ENCODE measurements around the gene CDC6.

CDC6 gene

GRCh38 chr17:40345161-40345993 lies 57.7 kb downstream of the CDC6 start:
- peaks cover 30 to 96% (median 86%) of the 10 kb centered on the region in 5 donors for H3K4me1 ChIP-seq (ENCODE audit: control insufficient read depth in 5 of 5, insufficient read depth in 5 of 5, low read length in 5 of 5)
- H3K4me3 ChIP-seq (ENCODE audit: low read depth in 1 of 5, low read length in 5 of 5): peak overlapping the region; percentile 84 to 91 (median 85)
- H3K27ac ChIP-seq (ENCODE audit: low read depth, low read length): peak overlapping the region; percentile 87
- H3K9ac ChIP-seq (ENCODE audit: low read length in 5 of 5): peak overlapping the region; percentile 21 to 93 (median 57)
- H3K36me3 ChIP-seq (ENCODE audit: control insufficient read depth in 5 of 5, insufficient read depth in 5 of 5, low read length in 5 of 5): peaks cover 0 to 23% (median 14%) of the 10 kb centered on the region in 5 donors
- H3K27me3 ChIP-seq (ENCODE audit: control insufficient read depth in 5 of 5, insufficient read depth in 4 of 5, low read length in 5 of 5): no peaks in the 10 kb centered on the region
- H3K9me3 ChIP-seq (ENCODE audit: control insufficient read depth in 5 of 5, low read length in 5 of 5): no peaks in the 10 kb centered on the region

- H3K36me3 ChIP-seq (ENCODE audit: control insufficient read depth in 5 of 5, insufficient read depth in 5 of 5, low read length in 5 of 5): peaks cover 0 to 27% (median 14%) of the 10 kb centered on the region in 5 donors
- no peaks in the 10 kb centered on the region for H3K9me3 ChIP-seq (ENCODE audit: control insufficient read depth in 5 of 5, low read length in 5 of 5)
- peak overlapping the region in 4 of 5 donors; percentile 21 to 92 (median 57) for H3K9ac ChIP-seq (ENCODE audit: low read length in 5 of 5)
- H3K27me3 ChIP-seq (ENCODE audit: control insufficient read depth in 5 of 5, insufficient read depth in 4 of 5, low read length in 5 of 5): no peaks in the 10 kb centered on the region
- peak overlapping the region; percentile 87 for H3K27ac ChIP-seq (ENCODE audit: low read depth, low read length)
- peaks cover 30 to 92% (median 84%) of the 10 kb centered on the region in 5 donors for H3K4me1 ChIP-seq (ENCODE audit: control insufficient read depth in 5 of 5, insufficient read depth in 5 of 5, low read length in 5 of 5)
- H3K4me3 ChIP-seq (ENCODE audit: low read depth in 1 of 5, low read length in 5 of 5): peak overlapping the region; percentile 49 to 91 (median 85)
Measured at GRCh38 chr17:40345994-40346764, 58.5 kb downstream of the CDC6 start.

GRCh38 chr17:40346765-40347158 lies 59.1 kb downstream of the CDC6 start:
- no peaks in the 10 kb centered on the region for H3K9me3 ChIP-seq (ENCODE audit: control insufficient read depth in 5 of 5, low read length in 5 of 5)
- peaks cover 0 to 33% (median 20%) of the 10 kb centered on the region in 5 donors for H3K36me3 ChIP-seq (ENCODE audit: control insufficient read depth in 5 of 5, insufficient read depth in 5 of 5, low read length in 5 of 5)
- peaks cover 30 to 86% (median 81%) of the 10 kb centered on the region in 5 donors for H3K4me1 ChIP-seq (ENCODE audit: control insufficient read depth in 5 of 5, insufficient read depth in 5 of 5, low read length in 5 of 5)
- H3K9ac ChIP-seq (ENCODE audit: low read length in 5 of 5): peak overlapping the region in 1 of 5 donors; percentile 48
- no peaks in the 10 kb centered on the region for H3K27me3 ChIP-seq (ENCODE audit: control insufficient read depth in 5 of 5, insufficient read depth in 4 of 5, low read length in 5 of 5)
- H3K4me3 ChIP-seq (ENCODE audit: low read depth in 1 of 5, low read length in 5 of 5): peak overlapping the region in 4 of 5 donors; percentile 22 to 41 (median 32)
- H3K27ac ChIP-seq (ENCODE audit: low read depth, low read length): peak overlapping the region; percentile 87

- Histone ChIP-seq H3K4me3 (ENCODE audit: low read depth in 1 of 5, low read length in 5 of 5) (peak overlapping the region in 4 of 5 donors; percentile 25 to 41 (median 38)), H3K27ac (ENCODE audit: low read depth, low read length) (no peak overlapping the region), H3K36me3 (ENCODE audit: control insufficient read depth in 5 of 5, insufficient read depth in 5 of 5, low read length in 5 of 5) (peaks cover 0 to 41% (median 28%) of the 10 kb centered on the region in 5 donors), H3K27me3 (ENCODE audit: control insufficient read depth in 5 of 5, insufficient read depth in 4 of 5, low read length in 5 of 5) (no peaks in the 10 kb centered on the region), H3K9me3 (ENCODE audit: control insufficient read depth in 5 of 5, low read length in 5 of 5) (no peaks in the 10 kb centered on the region), H3K4me1 (ENCODE audit: control insufficient read depth in 5 of 5, insufficient read depth in 5 of 5, low read length in 5 of 5) (peaks cover 30 to 85% (median 78%) of the 10 kb centered on the region in 5 donors), H3K9ac (ENCODE audit: low read length in 5 of 5) (peak overlapping the region in 1 of 5 donors; percentile 53)
Measured at GRCh38 chr17:40347319-40348135, 59.8 kb downstream of the CDC6 start.

- H3K4me1 ChIP-seq (ENCODE audit: control insufficient read depth in 5 of 5, insufficient read depth in 5 of 5, low read length in 5 of 5): peaks cover 30 to 79% (median 75%) of the 10 kb centered on the region in 5 donors
- peak overlapping the region in 3 of 5 donors; percentile 27 to 39 (median 38) for H3K4me3 ChIP-seq (ENCODE audit: low read depth in 1 of 5, low read length in 5 of 5)
- H3K36me3 ChIP-seq (ENCODE audit: control insufficient read depth in 5 of 5, insufficient read depth in 5 of 5, low read length in 5 of 5): peaks cover 0 to 47% (median 33%) of the 10 kb centered on the region in 5 donors
- no peaks in the 10 kb centered on the region for H3K9me3 ChIP-seq (ENCODE audit: control insufficient read depth in 5 of 5, low read length in 5 of 5)
- no peak overlapping the region for H3K27ac ChIP-seq (ENCODE audit: low read depth, low read length)
- no peaks in the 10 kb centered on the region for H3K27me3 ChIP-seq (ENCODE audit: control insufficient read depth in 5 of 5, insufficient read depth in 4 of 5, low read length in 5 of 5)
- H3K9ac ChIP-seq (ENCODE audit: low read length in 5 of 5): peak overlapping the region in 1 of 5 donors; percentile 53
Measured at GRCh38 chr17:40348136-40348504, 60.4 kb downstream of the CDC6 start.

- Histone ChIP-seq H3K4me1 (ENCODE audit: control insufficient read depth in 5 of 5, insufficient read depth in 5 of 5, low read length in 5 of 5) (peaks cover 30 to 72% (median 68%) of the 10 kb centered on the region in 5 donors), H3K27me3 (ENCODE audit: control insufficient read depth in 5 of 5, insufficient read depth in 4 of 5, low read length in 5 of 5) (no peaks in the 10 kb centered on the region), H3K36me3 (ENCODE audit: control insufficient read depth in 5 of 5, insufficient read depth in 5 of 5, low read length in 5 of 5) (peaks cover 0 to 54% (median 35%) of the 10 kb centered on the region in 5 donors), H3K9me3 (ENCODE audit: control insufficient read depth in 5 of 5, low read length in 5 of 5) (no peaks in the 10 kb centered on the region), H3K9ac (ENCODE audit: low read length in 5 of 5) (no peak overlapping the region), H3K4me3 (ENCODE audit: low read depth in 1 of 5, low read length in 5 of 5) (peak overlapping the region in 2 of 5 donors; percentile 27 to 38), H3K27ac (ENCODE audit: low read depth, low read length) (peak overlapping the region; percentile 6)
Measured at GRCh38 chr17:40348562-40349476, 61.1 kb downstream of the CDC6 start.

GRCh38 chr17:40349477-40349894 lies 61.8 kb downstream of the CDC6 start:
- Histone ChIP-seq H3K9me3 (ENCODE audit: control insufficient read depth in 5 of 5, low read length in 5 of 5) (no peaks in the 10 kb centered on the region), H3K27me3 (ENCODE audit: control insufficient read depth in 5 of 5, insufficient read depth in 4 of 5, low read length in 5 of 5) (no peaks in the 10 kb centered on the region), H3K36me3 (ENCODE audit: control insufficient read depth in 5 of 5, insufficient read depth in 5 of 5, low read length in 5 of 5) (peaks cover 0 to 60% (median 42%) of the 10 kb centered on the region in 5 donors), H3K27ac (ENCODE audit: low read depth, low read length) (peak overlapping the region; percentile 6), H3K4me1 (ENCODE audit: control insufficient read depth in 5 of 5, insufficient read depth in 5 of 5, low read length in 5 of 5) (peaks cover 30 to 66% (median 62%) of the 10 kb centered on the region in 5 donors), H3K4me3 (ENCODE audit: low read depth in 1 of 5, low read length in 5 of 5) (peak overlapping the region in 1 of 5 donors; percentile 28), H3K9ac (ENCODE audit: low read length in 5 of 5) (no peak overlapping the region)

GRCh38 chr17:40349895-40350688 lies 62.4 kb downstream of the CDC6 start:
- H3K4me3 ChIP-seq (ENCODE audit: low read depth in 1 of 5, low read length in 5 of 5): peak overlapping the region in 2 of 5 donors; percentile 5 to 28
- H3K4me1 ChIP-seq (ENCODE audit: control insufficient read depth in 5 of 5, insufficient read depth in 5 of 5, low read length in 5 of 5): peaks cover 27 to 66% (median 61%) of the 10 kb centered on the region in 5 donors
- peaks cover 0 to 66% (median 46%) of the 10 kb centered on the region in 5 donors for H3K36me3 ChIP-seq (ENCODE audit: control insufficient read depth in 5 of 5, insufficient read depth in 5 of 5, low read length in 5 of 5)
- H3K9ac ChIP-seq (ENCODE audit: low read length in 5 of 5): peak overlapping the region in 1 of 5 donors; percentile 42
- H3K9me3 ChIP-seq (ENCODE audit: control insufficient read depth in 5 of 5, low read length in 5 of 5): no peaks in the 10 kb centered on the region
- no peaks in the 10 kb centered on the region for H3K27me3 ChIP-seq (ENCODE audit: control insufficient read depth in 5 of 5, insufficient read depth in 4 of 5, low read length in 5 of 5)
- H3K27ac ChIP-seq (ENCODE audit: low read depth, low read length): no peak overlapping the region

All from subcutaneous abdominal adipose tissue (tissue), 5 donors.